Mucosa of stomach (tissue), 1 donor: ENCODE results near the gene IRX2.

Experiments
- H3K27me3 ChIP-seq: one replicate; pipeline ENCODE4 v1.7.0; 2013; ENCODE audit warnings: mild to moderate bottlenecking, low read length; ENCODE audit not compliant: control insufficient read depth, insufficient read depth
- H3K36me3 ChIP-seq: one replicate; pipeline ENCODE4 v1.7.0; 2013; ENCODE audit warnings: low read length; ENCODE audit not compliant: control insufficient read depth, insufficient read depth
- H3K4me1 ChIP-seq: one replicate; pipeline ENCODE4 v1.7.0; 2013; ENCODE audit warnings: mild to moderate bottlenecking, low read length; ENCODE audit not compliant: control insufficient read depth, insufficient read depth
- H3K4me3 ChIP-seq: one replicate; pipeline ENCODE4 v1.7.0; 2013; ENCODE audit warnings: low read length
- H3K9ac ChIP-seq: one replicate; pipeline ENCODE4 v1.7.0; 2013; ENCODE audit warnings: mild to moderate bottlenecking, low read length, moderate library complexity
- H3K9me3 ChIP-seq: one replicate; pipeline ENCODE4 v1.7.0; 2013; ENCODE audit warnings: mild to moderate bottlenecking, low read length, moderate library complexity; ENCODE audit not compliant: control insufficient read depth
- donor health status: Pancreatic carcinoma.

The IRX2 gene

GRCh38 chr5:2763533-2763794, 12.0 kb upstream of the IRX2 start:
- peaks cover 21% of the 10 kb centered on the region for H3K27me3 ChIP-seq
- H3K4me1 ChIP-seq: no peaks in the 10 kb centered on the region
- H3K9ac ChIP-seq: no peak overlapping the region
- H3K9me3 ChIP-seq: no peaks in the 10 kb centered on the region
- H3K4me3 ChIP-seq: no peak overlapping the region
- H3K36me3 ChIP-seq: no peaks in the 10 kb centered on the region

DNA sequence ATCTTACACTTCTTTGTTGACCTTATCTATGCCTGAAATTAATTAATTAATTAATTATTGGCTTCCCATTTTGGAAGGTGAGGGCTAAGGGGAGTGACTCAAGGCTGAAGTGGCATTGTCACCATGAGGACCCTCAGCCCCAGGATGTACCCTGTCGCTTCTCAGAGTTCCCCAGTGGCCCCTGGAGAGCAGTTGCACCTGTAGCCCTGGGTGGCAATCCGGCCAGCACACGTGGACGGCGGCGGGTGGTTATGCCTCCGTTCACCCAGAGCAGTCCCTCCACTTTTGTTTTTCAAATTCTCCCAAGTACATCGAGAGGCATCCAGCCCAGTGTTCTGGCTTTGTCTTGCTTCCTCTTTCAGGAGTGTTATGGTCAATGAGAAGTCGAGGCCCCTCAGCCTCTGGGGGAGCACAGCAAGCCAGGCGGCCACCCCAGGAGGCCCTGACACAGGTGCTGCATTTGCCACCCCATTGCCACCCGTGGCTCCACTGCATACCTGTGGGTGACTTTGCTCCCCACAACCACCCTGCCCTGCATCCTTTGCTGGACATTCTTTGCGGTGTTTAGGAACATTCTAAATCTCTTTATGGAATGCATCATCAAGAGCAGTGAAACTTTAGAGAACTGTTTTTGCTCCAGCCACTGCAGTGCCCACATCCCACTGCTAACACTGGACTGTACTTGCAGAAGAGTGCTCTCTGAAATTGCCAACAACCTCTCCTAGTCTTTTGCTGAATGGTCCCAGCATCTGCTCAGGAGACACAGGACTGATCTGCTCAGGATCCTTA, 11.5 kb upstream of the IRX2 start:
- Histone ChIP-seq H3K9me3 (no peaks in the 10 kb centered on the region), H3K4me1 (no peaks in the 10 kb centered on the region), H3K9ac (no peak overlapping the region), H3K36me3 (no peaks in the 10 kb centered on the region), H3K4me3 (no peak overlapping the region), H3K27me3 (peaks cover 23% of the 10 kb centered on the region)

DNA sequence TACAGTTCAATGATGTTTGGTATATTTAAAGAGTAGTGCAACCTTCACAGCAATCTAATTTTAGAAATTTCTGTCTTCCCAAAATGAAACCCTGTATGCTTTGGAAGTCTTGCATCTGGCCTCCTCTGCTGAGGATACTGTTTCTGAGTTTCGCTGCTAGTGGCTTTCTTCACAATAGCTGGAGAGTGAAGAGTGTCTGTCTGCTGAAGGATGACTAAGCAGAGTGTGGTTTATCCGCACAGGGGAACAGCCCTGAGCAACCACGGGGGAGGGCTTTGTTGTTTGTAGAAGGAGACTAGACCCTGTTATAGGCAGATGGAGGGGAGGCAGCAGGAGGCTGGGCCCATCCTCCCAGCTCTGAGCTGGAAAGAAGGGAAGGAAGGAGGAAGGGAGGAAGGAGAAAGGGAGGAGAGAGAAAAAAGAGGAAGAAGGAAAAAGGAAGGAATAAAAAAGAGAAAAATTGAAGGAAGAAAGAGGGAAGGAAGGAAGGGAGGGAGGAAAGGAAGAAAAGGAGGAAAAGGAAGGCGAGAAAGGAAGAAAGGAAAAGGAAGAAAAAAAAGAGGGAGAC, 10.5 kb upstream of the IRX2 start:
- Histone ChIP-seq H3K9ac (no peak overlapping the region), H3K27me3 (peaks cover 32% of the 10 kb centered on the region)

DNA sequence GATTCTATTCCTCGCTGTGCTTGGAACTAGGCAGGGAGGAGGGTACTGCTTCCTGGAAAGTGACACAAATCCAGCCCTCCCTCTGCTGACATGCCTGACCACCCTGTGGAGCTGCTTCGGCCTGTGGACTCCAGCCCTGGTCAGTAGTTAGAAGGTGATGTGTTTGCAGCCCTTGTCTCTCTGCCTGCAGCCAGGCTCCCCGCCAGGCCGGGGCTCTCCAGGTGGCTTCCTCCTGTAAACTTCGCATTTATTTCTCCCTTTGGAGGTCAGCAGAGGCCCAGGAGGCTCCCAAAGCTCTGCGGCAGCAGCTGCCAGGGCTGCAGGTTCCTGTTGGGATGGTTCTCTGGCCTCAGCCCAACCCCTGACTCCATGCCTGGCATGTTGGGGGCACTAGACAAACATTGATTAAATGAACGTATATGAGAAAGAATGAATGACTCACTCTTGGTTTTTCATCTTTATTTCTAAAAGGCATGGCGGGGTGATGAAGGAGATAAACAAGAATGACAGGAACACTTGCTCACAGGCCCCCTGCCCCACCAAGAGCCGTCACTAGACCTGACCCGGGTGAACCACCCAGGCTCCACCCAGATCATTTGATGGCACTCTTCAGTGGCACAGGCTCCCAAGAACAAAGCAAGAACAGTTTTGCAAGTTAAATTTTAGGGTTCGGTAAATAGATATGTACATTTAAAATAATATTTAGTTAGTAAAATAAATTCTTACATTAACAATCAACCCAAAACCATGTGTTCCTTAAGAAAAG, 8.4 kb upstream of the IRX2 start:
- Histone ChIP-seq H3K9ac (no peak overlapping the region), H3K4me1 (no peaks in the 10 kb centered on the region), H3K27me3 (peaks cover 53% of the 10 kb centered on the region), H3K36me3 (no peaks in the 10 kb centered on the region), H3K9me3 (no peaks in the 10 kb centered on the region), H3K4me3 (no peak overlapping the region)

More for the DNA sequence above, 10.5 kb upstream of the IRX2 start:
- Histone ChIP-seq H3K4me3 (no peak overlapping the region), H3K4me1 (no peaks in the 10 kb centered on the region), H3K9me3 (no peaks in the 10 kb centered on the region), H3K36me3 (no peaks in the 10 kb centered on the region)

DNA sequence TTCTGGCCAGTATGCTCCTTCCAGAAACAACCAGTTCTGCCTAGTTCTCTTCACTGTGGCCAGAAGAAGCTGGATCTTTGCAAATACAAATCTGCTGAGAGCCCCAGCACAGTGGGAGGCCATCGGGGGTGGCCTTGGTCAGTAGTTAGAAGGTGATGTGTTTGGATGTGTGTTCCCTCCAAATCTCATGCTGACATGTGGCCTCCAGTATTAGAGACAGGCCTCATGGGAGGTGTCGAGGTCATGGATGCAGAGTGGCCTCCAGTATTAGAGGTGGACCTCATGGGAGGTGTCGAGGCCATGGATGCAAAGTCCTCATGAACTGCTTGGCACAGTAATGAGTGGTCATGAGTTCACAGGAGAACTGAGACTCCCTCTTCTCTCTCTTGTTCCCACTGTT, 7.6 kb upstream of the IRX2 start:
- Histone ChIP-seq H3K9ac (no peak overlapping the region), H3K36me3 (no peaks in the 10 kb centered on the region), H3K4me1 (no peaks in the 10 kb centered on the region), H3K4me3 (no peak overlapping the region), H3K9me3 (no peaks in the 10 kb centered on the region), H3K27me3 (peaks cover 61% of the 10 kb centered on the region)

DNA sequence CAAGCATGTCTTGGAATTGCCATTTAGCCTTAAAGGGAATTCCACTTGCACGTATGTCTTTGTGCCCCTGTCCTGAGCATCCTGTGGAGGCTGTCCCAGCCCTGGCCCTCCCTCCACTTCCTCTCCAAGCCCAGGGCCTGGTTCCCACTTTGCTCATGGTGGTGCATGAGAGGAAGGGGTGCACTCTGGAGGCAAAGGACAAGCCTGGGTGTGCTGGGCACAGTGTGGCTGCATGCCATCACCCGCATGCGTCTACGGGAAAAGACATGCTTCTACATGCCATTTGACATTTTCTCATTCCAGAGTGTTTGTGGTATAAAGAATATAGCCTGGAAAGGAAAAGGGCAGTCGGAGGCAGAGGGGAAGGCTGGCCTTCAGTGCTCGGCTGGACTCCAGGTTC, 7.2 kb upstream of the IRX2 start:
- no peak overlapping the region for H3K4me3 ChIP-seq
- H3K4me1 ChIP-seq: no peaks in the 10 kb centered on the region
- peaks cover 64% of the 10 kb centered on the region for H3K27me3 ChIP-seq
- H3K36me3 ChIP-seq: no peaks in the 10 kb centered on the region
- H3K9ac ChIP-seq: no peak overlapping the region
- H3K9me3 ChIP-seq: no peaks in the 10 kb centered on the region

DNA sequence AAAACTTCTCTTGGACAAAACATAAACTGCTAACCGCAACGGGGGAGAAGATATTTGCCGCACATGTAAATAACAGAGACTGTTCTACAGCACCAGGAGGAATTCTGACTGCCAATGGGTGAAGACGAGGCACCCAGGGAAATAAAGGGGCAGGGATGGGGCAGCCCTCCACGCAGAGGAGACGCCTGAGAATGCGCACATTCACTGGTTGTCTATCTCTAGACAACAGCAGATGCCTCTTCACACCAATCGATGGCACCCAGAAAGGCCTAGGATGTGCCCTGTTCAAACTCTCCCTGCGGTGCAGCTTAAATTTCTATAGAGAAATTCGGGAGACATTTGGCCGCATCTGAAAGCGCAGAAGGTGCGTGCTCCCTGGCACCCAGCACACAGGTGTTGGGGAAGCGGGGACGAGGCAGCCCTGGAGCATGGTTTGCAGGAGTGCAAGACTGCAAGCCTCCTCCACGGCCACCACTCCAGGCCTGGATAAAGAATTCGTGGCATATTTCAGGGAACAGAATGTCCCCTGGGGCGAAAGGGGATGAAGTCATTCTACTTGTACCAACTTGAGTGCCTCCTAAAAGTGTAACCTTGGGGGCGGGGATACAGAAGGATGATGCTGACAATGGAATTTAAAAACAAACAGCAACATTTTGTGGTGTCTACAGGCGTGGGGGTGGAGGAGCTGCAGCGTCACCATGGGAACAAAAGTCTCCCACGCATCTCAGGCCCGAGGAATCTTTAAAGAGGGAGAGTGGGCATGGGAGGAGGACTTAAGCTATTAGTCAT, 6.3 kb upstream of the IRX2 start:
- no peak overlapping the region for H3K4me3 ChIP-seq
- H3K9me3 ChIP-seq: no peaks in the 10 kb centered on the region
- H3K9ac ChIP-seq: no peak overlapping the region
- peaks cover 73% of the 10 kb centered on the region for H3K27me3 ChIP-seq
- H3K36me3 ChIP-seq: no peaks in the 10 kb centered on the region
- no peaks in the 10 kb centered on the region for H3K4me1 ChIP-seq

GRCh38 chr5:2756211-2757152, 5.0 kb upstream of the IRX2 start:
- no peaks in the 10 kb centered on the region for H3K36me3 ChIP-seq
- H3K4me1 ChIP-seq: no peaks in the 10 kb centered on the region
- H3K4me3 ChIP-seq: no peak overlapping the region
- peaks cover 75% of the 10 kb centered on the region for H3K27me3 ChIP-seq
- H3K9ac ChIP-seq: no peak overlapping the region
- H3K9me3 ChIP-seq: no peaks in the 10 kb centered on the region

- Histone ChIP-seq H3K9ac (no peak overlapping the region), H3K4me3 (no peak overlapping the region), H3K9me3 (no peaks in the 10 kb centered on the region), H3K27me3 (peaks cover 76% of the 10 kb centered on the region), H3K4me1 (no peaks in the 10 kb centered on the region), H3K36me3 (no peaks in the 10 kb centered on the region)
These were observed 4.2 kb upstream of the IRX2 start for GRCh38 chr5:2755681-2756171.

GRCh38 chr5:2755076-2755680, 3.7 kb upstream of the IRX2 start:
- H3K9ac ChIP-seq: no peak overlapping the region
- no peaks in the 10 kb centered on the region for H3K36me3 ChIP-seq
- H3K4me1 ChIP-seq: no peaks in the 10 kb centered on the region
- H3K4me3 ChIP-seq: no peak overlapping the region
- no peaks in the 10 kb centered on the region for H3K9me3 ChIP-seq
- peaks cover 82% of the 10 kb centered on the region for H3K27me3 ChIP-seq

DNA sequence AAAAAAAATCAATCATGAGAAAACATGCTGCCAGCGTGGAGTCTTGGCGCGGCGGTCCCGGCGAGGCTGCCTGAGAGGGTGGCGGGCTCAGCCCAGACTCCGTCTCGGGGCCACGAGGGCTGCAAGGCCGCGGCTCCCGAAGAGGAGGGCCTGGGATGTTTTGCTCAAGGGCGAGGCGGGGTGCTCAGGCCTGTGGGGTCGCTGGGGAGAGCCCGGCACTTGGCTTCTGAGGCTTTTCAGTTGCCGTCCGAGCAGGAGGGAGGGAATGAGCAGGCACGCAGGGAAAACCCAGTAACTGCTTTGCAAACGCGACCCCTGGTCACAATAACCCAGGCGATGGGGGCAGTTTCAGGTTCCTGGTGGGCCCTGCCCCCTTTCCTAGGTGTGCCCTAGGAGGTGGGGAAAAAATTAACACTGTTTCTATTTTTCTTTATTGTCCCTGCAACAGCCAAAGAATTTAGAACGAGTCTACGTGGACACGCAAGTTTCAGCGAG, 3.2 kb upstream of the IRX2 start:
- Histone ChIP-seq H3K9ac (no peak overlapping the region), H3K4me3 (no peak overlapping the region), H3K27me3 (peaks cover 83% of the 10 kb centered on the region)

More for the DNA sequence above, 3.2 kb upstream of the IRX2 start:
- H3K9me3 ChIP-seq: no peaks in the 10 kb centered on the region
- H3K36me3 ChIP-seq: no peaks in the 10 kb centered on the region
- H3K4me1 ChIP-seq: no peaks in the 10 kb centered on the region
